A549 treated with AZD2906 at 1 μM for 4 hours (cell line): ENCODE results near the gene PMS2. TPM values are rescaled to one million over a fixed set of nuclear protein-coding genes. Genes with fewer than 3 reads are reported as not detected.

Experiments used
- total RNA-seq: library from RNA; stranded (reverse); fragments of 200-300 nt; extraction: Qiagen RNA extraction; gene quantifications from 5 replicates; pipeline ENCODE4 v1.2.3, GENCODE V29; 2022

Gene PMS2, protein sequence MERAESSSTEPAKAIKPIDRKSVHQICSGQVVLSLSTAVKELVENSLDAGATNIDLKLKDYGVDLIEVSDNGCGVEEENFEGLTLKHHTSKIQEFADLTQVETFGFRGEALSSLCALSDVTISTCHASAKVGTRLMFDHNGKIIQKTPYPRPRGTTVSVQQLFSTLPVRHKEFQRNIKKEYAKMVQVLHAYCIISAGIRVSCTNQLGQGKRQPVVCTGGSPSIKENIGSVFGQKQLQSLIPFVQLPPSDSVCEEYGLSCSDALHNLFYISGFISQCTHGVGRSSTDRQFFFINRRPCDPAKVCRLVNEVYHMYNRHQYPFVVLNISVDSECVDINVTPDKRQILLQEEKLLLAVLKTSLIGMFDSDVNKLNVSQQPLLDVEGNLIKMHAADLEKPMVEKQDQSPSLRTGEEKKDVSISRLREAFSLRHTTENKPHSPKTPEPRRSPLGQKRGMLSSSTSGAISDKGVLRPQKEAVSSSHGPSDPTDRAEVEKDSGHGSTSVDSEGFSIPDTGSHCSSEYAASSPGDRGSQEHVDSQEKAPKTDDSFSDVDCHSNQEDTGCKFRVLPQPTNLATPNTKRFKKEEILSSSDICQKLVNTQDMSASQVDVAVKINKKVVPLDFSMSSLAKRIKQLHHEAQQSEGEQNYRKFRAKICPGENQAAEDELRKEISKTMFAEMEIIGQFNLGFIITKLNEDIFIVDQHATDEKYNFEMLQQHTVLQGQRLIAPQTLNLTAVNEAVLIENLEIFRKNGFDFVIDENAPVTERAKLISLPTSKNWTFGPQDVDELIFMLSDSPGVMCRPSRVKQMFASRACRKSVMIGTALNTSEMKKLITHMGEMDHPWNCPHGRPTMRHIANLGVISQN
- total RNA-seq, result 9.3 to 14.8 TPM (median 11.2 TPM) in 5 replicates

DNA sequence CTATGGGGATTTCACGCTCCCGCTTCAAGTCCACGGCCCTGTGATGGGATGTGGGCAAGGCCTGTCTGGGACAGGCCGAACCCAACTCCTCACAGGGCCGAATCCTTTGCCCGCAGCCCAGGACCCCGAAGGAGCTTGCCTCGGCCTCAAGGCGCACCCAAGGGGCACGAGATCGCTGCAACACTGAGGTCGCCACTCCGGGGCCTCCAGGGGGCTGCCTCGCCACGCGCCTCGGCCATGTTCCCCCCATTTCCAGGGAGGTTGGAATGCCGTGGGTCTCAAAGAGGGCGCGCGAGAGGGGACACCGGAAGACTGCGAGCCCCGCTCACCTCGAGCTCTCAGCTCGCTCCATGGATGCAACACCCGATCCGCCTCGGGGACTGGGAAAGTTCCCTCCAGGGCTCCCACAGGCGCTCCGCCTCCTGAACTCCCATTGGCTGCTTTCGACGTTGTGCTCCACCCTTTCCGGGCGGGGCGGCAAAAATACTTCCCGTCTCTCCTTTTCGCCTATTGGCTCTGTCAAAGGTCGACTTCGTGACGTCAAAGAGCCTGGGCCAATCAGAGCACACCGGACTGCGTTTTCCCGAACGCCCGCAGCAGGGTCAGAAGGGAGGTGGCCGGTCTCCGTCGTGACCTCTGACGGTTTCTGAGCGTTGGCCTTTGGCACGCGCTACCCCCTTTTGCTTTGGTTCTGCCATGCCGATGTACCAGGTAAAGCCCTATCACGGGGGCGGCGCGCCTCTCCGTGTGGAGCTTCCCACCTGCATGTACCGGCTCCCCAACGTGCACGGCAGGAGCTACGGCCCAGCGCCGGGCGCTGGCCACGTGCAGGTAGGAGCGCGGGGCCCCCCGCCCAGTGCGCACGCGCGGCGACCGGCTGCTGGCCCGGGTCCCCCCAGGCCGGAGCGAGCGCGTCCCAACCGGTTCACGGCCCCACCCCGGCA is at the start of gene PMS2, which contains the start of gene AIMP2:
TSS of gene PMS2 (minus strand) at position 382 of the 944 bp plus-strand sequence. CDS start at position 352, 30 bp downstream.
TSS of gene AIMP2 (plus strand) at position 605 of the 944 bp plus-strand sequence. CDS start at position 697, 92 bp downstream.

DNA sequence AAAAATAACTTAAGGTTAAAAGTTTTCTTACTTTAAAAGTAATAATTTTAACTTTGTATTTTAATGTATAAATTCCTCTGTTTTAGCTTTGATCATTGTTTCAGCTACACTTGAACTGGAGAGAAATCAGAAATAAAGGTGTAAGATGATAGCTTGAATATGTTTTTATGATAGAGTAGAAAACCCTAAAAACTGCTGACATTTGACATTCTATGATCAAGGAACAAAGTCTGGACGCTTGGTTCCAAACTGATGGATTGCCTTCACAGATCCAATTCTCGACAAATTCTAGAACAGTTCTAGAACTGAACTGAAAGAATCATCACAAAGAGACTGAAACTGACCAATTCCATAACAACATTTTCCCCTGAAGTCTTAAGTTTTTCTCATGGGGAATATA is 22.1 kb upstream of the PMS2 start, which contains the start of gene ANKRD61:
TSS of gene ANKRD61 (plus strand) at position 389 of the 400 bp plus-strand sequence. CDS start at position 389, 0 bp downstream.

DNA sequence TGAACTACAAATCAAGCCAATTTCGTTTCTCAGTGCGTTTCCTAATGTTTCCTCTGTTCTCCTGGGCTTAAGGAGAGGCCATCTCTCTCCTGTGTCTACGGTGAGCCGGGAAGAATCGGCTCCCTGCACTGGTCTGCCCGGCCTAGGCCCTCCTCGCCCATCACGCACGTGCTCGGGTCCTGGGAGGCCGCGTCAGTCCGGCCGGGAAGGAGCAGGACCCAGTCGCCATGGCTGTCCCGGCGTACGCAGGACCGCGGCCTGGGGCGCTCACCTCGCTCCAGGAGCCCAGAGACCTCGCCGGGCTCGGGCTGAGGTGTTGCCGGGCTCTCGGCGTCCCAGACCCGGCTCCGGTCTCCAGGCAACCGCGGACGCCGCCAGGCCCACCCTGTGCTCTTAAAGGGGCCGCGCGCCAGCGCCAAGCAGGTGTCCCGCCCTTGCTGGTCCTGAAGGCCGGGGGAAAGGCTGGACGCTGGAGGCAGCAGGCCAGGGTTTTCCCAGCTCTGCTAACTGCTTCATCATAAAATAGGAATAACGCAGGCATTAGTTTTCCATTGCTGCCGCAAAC is 38.4 kb downstream of the PMS2 start, which contains the start of gene RSPH10B:
TSS of gene RSPH10B (minus strand) at position 343 of the 565 bp plus-strand sequence. CDS start 3,573 bp downstream, outside the sequence.

Other genes starting within 250 kb of the PMS2 start
- 22.5 to 24.5 TPM (median 23.0 TPM) in 5 replicates for gene RNF216, start 227.4 kb downstream of the PMS2 start, total RNA-seq
- gene OCM, start 128.3 kb downstream of the PMS2 start, total RNA-seq, result not detected in 5 replicates
- gene CCZ1, start 110.3 kb downstream of the PMS2 start, total RNA-seq, result 70.0 to 77.9 TPM (median 76.6 TPM) in 5 replicates
- gene RSPH10B, start 38.4 kb downstream of the PMS2 start, total RNA-seq, result 0.06 to 0.09 TPM (median 0.08 TPM) in 5 replicates
- 86.0 to 91.9 TPM (median 89.1 TPM) in 5 replicates for gene AIMP2, start 223 bp upstream of the PMS2 start, total RNA-seq
- gene ANKRD61, start 22.3 kb upstream of the PMS2 start, total RNA-seq, result 0.51 to 0.78 TPM (median 0.71 TPM) in 5 replicates
- 60.7 to 78.9 TPM (median 71.5 TPM) in 5 replicates for gene EIF2AK1, start 50.1 kb upstream of the PMS2 start, total RNA-seq
- 6.6 to 8.3 TPM (median 7.9 TPM) in 5 replicates for gene USP42, start 95.9 kb upstream of the PMS2 start, total RNA-seq